ENCODE results near the gene NOL3. TPM values are rescaled to one million over a fixed set of nuclear protein-coding genes. Genes with fewer than 3 reads are reported as not detected.
A peak's percentile ranks its signal among the peaks of the same experiment; 100 is the strongest.

Gene NOL3
- total and polyA plus RNA-seq, 12 donors, result 71.8 to 132 (median 84.1) TPM

GRCh38 chr16:67184995-67185650 lies 14.8 kb downstream of the NOL3 start:
- Histone ChIP-seq H3K36me3 (peaks cover 0 to under 1% (median 0%) of the 10 kb centered on the region in 9 donors), H3K4me1 (peaks cover 12 to 48% (median 29%) of the 10 kb centered on the region in 9 donors), H3K27me3 (peaks cover 0 to 3% (median 0%) of the 10 kb centered on the region in 7 donors), H3K9me3 (no peaks in the 10 kb centered on the region), H3K27ac (peak overlapping the region in 4 of 10 donors; percentile 12 to 97 (median 59)), H3K4me3 (peak overlapping the region in 9 of 10 donors; percentile 57 to 84 (median 73))
- TF ChIP-seq CTCF (IDR thresholded peaks at IDR 0.05), result peak; percentile 75 to 92 (median 87)
- 12 to 21% methylated on average over 38 to 43 of the region's 43 CpGs for whole genome bisulfite sequencing, 2 donors
- peak; percentile 93 for DNase-seq
- intact Hi-C loops (cut with DNase I), result loop anchor here in 9 of 10 donors (1.0 to 10.0 kb wide), 9 partner anchors 30 to 230 kb away; partner anchors contain the start of genes B3GNT9 (in 2 of the 9), FHOD1 (in 1 of the 9) and SLC9A5 (in 1 of the 9)
- ATAC-seq, result peak; percentile 47 to 74 (median 59)

DNA sequence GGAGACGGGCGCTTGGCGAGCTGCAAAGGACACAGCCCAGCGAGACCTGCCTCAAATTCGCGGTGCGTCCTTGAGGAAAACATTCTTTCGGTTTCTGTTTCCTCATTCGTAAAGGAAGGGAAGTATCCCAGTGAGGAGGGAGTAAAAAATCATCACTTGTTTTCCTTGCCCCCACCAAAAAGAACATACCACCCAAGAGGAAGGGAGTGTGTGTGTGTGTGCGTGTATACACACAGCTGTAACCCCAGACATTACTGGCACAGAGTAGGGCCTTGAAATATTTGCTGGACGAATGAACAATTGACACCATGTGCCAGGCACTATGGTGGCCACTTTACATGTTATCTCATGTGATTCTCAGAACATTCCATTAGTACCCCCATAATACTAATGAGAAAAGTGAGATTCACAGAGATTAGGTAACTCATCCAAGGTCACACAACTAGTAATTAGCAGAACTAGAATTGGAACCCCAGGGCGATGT lies 15.4 kb downstream of the NOL3 start:
- no peak for DNase-seq
- Histone ChIP-seq H3K9me3 (no peaks in the 10 kb centered on the region), H3K27ac (peak overlapping the region in 3 of 10 donors; percentile 12 to 29 (median 13)), H3K27me3 (peaks cover 0 to 3% (median 0%) of the 10 kb centered on the region in 7 donors), H3K36me3 (no peaks in the 10 kb centered on the region), H3K4me1 (peaks cover 12 to 48% (median 32%) of the 10 kb centered on the region in 9 donors), H3K4me3 (peak overlapping the region in 8 of 10 donors; percentile 10 to 84 (median 75))
- 10 to 11% methylated on average over 12 of the region's 12 CpGs for WGBS, 2 donors
- intact Hi-C loops (cut with DNase I), result loop anchor here in 9 of 10 donors (1.0 to 10.0 kb wide), 8 partner anchors 30 to 231 kb away; partner anchors contain the start of gene B3GNT9 (in 2 of the 9)
- ATAC-seq, result no peak
- TF ChIP-seq CTCF (IDR thresholded peaks at IDR 0.05), result peak in 2 of 9 donors; percentile 5 to 9

- 45 to 57% methylated on average over 5 of the region's 5 CpGs for WGBS, 2 donors
- ATAC-seq (no peak), DNase-seq (no peak)
- H3K9me3 ChIP-seq, result no peaks in the 10 kb centered on the region
- peaks cover 0 to 3% (median 0%) of the 10 kb centered on the region in 7 donors for H3K27me3 ChIP-seq
- H3K4me1 ChIP-seq, result peaks cover 17 to 52% (median 41%) of the 10 kb centered on the region in 9 donors
- intact Hi-C loops (cut with DNase I), result loop anchor here in 6 of 10 donors (5.0 to 10.0 kb wide), 3 partner anchors 34 to 232 kb away; partner anchors contain the start of gene B3GNT9 (in 1 of the 6)
- H3K27ac ChIP-seq, result no peak overlapping the region
- H3K36me3 ChIP-seq, result no peaks in the 10 kb centered on the region
- H3K4me3 ChIP-seq, result no peak overlapping the region
- TF ChIP-seq CTCF (IDR thresholded peaks at IDR 0.05), result no peak
These were observed 16.2 kb downstream of the NOL3 start for GRCh38 chr16:67186550-67186950.

DNA sequence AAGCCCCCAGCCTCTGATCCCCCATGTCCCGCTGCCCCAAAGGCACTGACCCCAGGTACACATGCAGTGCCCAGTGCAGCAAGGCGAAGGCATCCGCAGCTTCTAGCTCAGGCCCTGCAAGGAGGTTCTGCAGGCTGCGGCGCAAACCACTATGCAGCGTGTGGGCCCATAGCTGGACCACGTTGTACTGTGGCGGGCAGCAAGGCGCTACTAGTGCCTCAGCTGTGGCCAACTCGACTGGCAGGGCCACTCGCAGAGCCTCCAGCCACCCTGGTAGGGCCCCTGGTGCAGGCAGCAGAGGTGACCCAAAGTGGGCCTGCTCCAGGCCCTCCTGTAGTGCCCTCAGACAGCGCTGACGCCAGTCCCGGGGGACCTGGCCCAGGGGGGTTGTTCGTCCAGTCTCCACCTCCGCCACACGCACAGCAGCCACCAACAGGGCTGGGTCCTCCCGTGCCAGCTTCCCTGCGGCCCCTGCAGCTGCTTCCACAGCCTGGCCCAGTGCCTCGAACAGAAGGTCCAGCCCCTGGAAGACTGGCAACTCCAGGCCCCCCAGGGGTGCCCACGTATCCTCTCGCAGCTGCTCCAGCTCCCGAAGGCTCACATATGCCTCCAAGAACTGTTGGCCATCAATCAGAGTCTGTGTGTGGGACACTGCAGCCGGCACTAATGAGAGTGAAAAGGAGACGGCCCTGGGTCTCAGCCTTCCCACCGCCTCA lies 17.0 kb downstream of the NOL3 start:
- intact Hi-C loops (cut with DNase I), result loop anchor here in 6 of 10 donors (5.0 to 10.0 kb wide), 3 partner anchors 35 to 233 kb away; partner anchors contain the start of gene B3GNT9 (in 1 of the 6)
- Histone ChIP-seq H3K27me3 (peaks cover 0 to 3% (median 0%) of the 10 kb centered on the region in 7 donors), H3K27ac (no peak overlapping the region), H3K9me3 (no peaks in the 10 kb centered on the region), H3K4me3 (no peak overlapping the region), H3K36me3 (no peaks in the 10 kb centered on the region), H3K4me1 (peaks cover 18 to 52% (median 43%) of the 10 kb centered on the region in 9 donors)
- TF ChIP-seq CTCF (IDR thresholded peaks at IDR 0.05), result no peak
- DNase-seq (no peak), ATAC-seq (no peak)
- WGBS, 2 donors, result 87 to 90% methylated on average over 26 of the region's 26 CpGs
